LNCaP clone FGC (cell line): ENCODE measurements around the gene HPCAL1.

Experiments used
- DNase-seq: peaks from one replicate; pipeline ENCODE4 v3.0.0-alpha.2; 2011; ENCODE audit warnings: low read depth
- H3K4me3 ChIP-seq: 2 replicates; pipeline ENCODE4 v1.5.1; 2011; ENCODE audit warnings: mild to moderate bottlenecking, low read depth, low read length, control low read depth
- TF ChIP-seq, protein P1 (sequence below): IDR thresholded peaks from 2 replicates; pipeline ENCODE4 v1.5.1; 2012; ENCODE audit warnings: mild to moderate bottlenecking; ENCODE audit not compliant: control insufficient read depth, insufficient read depth; ENCODE audit errors: extremely low read depth

HPCAL1 gene

DNA sequence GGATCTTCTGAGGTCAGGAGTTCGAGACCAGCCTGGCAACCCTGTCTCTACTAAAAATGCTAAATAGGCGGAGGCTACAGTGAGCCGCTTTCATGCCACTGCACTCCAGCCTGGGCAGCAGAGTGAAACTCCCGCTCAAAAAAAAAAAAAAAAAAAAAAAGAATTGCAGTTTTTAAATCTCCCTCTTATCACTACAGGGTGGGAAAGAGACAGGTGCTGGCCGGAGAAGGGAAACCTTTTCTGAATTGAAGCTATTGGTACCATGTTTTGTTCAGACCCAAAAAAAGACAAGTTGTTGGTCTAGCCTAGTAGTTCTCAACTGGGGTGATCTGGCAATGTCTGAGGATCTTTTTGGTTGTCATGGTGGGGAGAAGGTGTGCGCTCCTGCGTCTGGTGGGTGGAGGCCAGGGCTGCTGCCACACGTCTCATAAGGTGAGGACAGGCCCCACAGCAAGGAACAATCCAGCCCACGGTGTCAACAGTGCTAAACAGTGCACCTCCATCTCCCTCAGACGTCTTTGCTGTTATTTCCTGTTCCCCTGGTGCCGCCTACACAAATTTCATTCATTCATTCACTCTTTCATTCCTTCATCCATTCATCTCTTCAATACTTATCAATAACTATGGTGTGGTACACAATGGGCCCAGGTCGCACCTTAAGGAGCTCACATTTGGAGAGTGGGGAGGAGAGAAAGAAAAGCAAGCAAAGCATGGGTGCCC is 174.2 kb downstream of the HPCAL1 start:
- H3K4me3 ChIP-seq, result no peak overlapping the region
- DNase-seq, result no peak
- TF ChIP-seq, protein P1, sequence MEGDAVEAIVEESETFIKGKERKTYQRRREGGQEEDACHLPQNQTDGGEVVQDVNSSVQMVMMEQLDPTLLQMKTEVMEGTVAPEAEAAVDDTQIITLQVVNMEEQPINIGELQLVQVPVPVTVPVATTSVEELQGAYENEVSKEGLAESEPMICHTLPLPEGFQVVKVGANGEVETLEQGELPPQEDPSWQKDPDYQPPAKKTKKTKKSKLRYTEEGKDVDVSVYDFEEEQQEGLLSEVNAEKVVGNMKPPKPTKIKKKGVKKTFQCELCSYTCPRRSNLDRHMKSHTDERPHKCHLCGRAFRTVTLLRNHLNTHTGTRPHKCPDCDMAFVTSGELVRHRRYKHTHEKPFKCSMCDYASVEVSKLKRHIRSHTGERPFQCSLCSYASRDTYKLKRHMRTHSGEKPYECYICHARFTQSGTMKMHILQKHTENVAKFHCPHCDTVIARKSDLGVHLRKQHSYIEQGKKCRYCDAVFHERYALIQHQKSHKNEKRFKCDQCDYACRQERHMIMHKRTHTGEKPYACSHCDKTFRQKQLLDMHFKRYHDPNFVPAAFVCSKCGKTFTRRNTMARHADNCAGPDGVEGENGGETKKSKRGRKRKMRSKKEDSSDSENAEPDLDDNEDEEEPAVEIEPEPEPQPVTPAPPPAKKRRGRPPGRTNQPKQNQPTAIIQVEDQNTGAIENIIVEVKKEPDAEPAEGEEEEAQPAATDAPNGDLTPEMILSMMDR, result no peak
